Activated CD4-positive, alpha-beta T cell treated with anti-CD3 and anti-CD28 coated beads for 36 hours (primary cell): ENCODE results near the gene TCIRG1. TPM values are rescaled to one million over a fixed set of nuclear protein-coding genes. Genes with fewer than 3 reads are reported as not detected.

Experiments used
- ATAC-seq: fragments of 200-7000 bp; cut with Tn5 transposase; one replicate; pipeline ENCODE4 v1.10.0; 2021; ENCODE audit warnings: mild to moderate bottlenecking, moderate library complexity
- CTCF ChIA-PET: fragments of 350-600 bp; sonication (Branson Sonifier 250); formaldehyde crosslinking; loops from one replicate; lab custom pipeline; 2021; ENCODE audit warnings: antibody characterized with exemption; lab: Charles Lee
- POLR2A ChIA-PET: fragments of 350-600 bp; sonication (Branson Sonifier 250); formaldehyde crosslinking; loops from one replicate; lab custom pipeline; 2021; ENCODE audit warnings: antibody characterized with exemption, inconsistent platforms; lab: Charles Lee
- DNase-seq: peaks from one replicate; pipeline ENCODE4 v3.0.0-alpha.2; 2020
- H3K27ac Mint-ChIP-seq: one replicate; pipeline ENCODE4 v1.8.0; 2021; ENCODE audit warnings: mixed read lengths
- H3K27me3 Mint-ChIP-seq: one replicate; pipeline ENCODE4 v1.8.0; 2021; ENCODE audit warnings: mixed read lengths
- H3K36me3 Mint-ChIP-seq: one replicate; pipeline ENCODE4 v1.8.0; 2021; ENCODE audit warnings: low read depth, mixed read lengths
- H3K4me1 Mint-ChIP-seq: one replicate; pipeline ENCODE4 v1.8.0; 2021; ENCODE audit warnings: mixed read lengths
- H3K4me3 Mint-ChIP-seq: one replicate; pipeline ENCODE4 v1.8.0; 2021; ENCODE audit warnings: mild to moderate bottlenecking, moderate library complexity, mixed read lengths
- H3K9me3 Mint-ChIP-seq: one replicate; pipeline ENCODE4 v1.8.0; 2021; ENCODE audit warnings: low read depth, mixed read lengths
- intact Hi-C, 2 experiments: fragments of 100-400 bp; cut with DNase I in 1 of 2; cut with micrococcal nuclease in 1 of 2; formaldehyde crosslinking; loops; one replicate each; pipeline versions ENCODE4 v1.14.2 to v1.15.1; 2022 to 2024; cut with DNase I, micrococcal nuclease
- total RNA-seq, 2 experiments: library from RNA; stranded (reverse); gene quantifications; one replicate each; pipeline ENCODE4 v1.2.3, GENCODE V29; 2021

Gene TCIRG1
- total RNA-seq, 2 experiments from 2014 or later, result 117 to 151 TPM

GRCh38 chr11:68014157-68014946 is 24.5 kb upstream of the TCIRG1 start:
- peak; percentile 40 for DNase-seq
- Mint-ChIP-seq H3K9me3 (no peaks in the 10 kb centered on the region), H3K4me1 (no peaks in the 10 kb centered on the region), H3K4me3 (no peak overlapping the region), H3K27ac (no peak overlapping the region), H3K27me3 (no peaks in the 10 kb centered on the region), H3K36me3 (no peaks in the 10 kb centered on the region)
- ATAC-seq, result peak; percentile 84
- intact Hi-C loops, result no loop called here
- POLR2A ChIA-PET, result interaction anchor here (0.6 kb wide), 1 partner anchor 13 kb away, joined by 3 read pairs; no protein-coding TSS in a partner anchor
- CTCF ChIA-PET, result no interaction called here

DNA sequence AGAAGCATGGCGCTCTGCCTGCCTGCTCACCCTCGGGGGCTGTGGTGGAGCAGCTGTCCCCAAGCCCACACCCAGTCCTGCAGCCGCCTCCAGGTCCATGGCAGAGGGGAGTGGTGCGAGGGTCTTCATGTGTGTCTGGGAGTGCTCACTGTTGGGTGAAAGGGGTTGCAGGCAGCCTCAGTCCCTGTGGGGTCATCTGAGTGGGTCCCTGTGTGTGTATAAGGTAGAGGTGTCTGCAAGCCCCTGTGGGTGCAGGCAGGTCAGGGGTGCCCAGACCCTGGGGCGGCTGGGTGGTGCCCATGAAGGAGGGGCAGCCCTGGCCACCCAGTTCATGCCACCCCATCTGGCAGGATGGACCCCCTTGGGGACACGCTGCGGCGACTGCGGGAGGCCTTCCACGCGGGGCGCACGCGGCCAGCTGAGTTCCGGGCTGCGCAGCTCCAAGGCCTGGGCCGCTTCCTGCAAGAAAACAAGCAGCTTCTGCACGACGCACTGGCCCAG is 23.8 kb upstream of the TCIRG1 start:
- DNase-seq, result no peak
- Mint-ChIP-seq H3K4me3 (no peak overlapping the region), H3K4me1 (no peaks in the 10 kb centered on the region), H3K9me3 (no peaks in the 10 kb centered on the region), H3K27me3 (no peaks in the 10 kb centered on the region), H3K36me3 (no peaks in the 10 kb centered on the region), H3K27ac (no peak overlapping the region)
- CTCF ChIA-PET, result no interaction called here
- POLR2A ChIA-PET, result no interaction called here
- no peak for ATAC-seq
- intact Hi-C loops, result no loop called here

- no peak for ATAC-seq
- H3K4me3 Mint-ChIP-seq, result no peak overlapping the region
- H3K4me1 Mint-ChIP-seq, result no peaks in the 10 kb centered on the region
- no peaks in the 10 kb centered on the region for H3K9me3 Mint-ChIP-seq
- no peaks in the 10 kb centered on the region for H3K27me3 Mint-ChIP-seq
- H3K36me3 Mint-ChIP-seq, result no peaks in the 10 kb centered on the region
- intact Hi-C loops, result no loop called here
- DNase-seq, result no peak
- H3K27ac Mint-ChIP-seq, result no peak overlapping the region
- CTCF ChIA-PET, result no interaction called here
- POLR2A ChIA-PET, result no interaction called here
These were observed 23.4 kb upstream of the TCIRG1 start for GRCh38 chr11:68015467-68015866.

DNA sequence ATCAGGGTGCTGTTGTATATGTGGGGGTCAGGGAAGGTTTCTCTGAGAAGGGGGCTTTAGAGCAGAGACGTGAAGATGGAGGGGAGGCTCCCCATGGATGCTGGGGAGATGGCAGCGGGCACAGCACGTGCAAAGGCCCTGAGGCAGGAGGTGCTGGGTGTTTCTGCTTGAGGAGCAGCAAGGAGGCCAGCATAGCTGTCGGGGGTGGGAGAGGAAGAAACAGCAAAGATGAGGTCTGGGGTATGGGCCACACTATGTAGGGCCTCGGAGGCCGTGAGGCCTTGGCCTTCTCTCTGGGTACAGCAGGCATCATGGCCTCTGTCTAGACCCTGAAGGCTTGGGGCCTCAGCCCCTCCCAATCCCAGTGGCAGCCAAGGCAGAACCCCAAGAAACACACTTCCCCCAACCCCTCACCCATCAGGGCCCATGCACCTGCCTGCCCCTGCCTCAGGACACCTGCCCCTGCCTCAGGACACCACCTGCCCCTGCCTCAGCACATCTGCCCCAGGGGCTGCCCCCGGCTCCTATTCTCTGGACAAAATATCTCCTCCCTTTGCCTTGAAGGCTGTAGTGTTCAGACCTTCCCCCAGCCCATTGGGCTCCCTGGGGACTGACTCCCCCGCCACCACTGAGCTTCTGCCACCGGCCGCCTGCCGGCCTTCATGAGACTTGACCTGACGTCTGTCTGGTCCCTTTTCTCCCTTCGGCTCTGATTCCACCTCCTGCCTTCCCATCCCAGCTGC is 22.5 kb upstream of the TCIRG1 start:
- no peaks in the 10 kb centered on the region for H3K9me3 Mint-ChIP-seq
- no peak for DNase-seq
- ChIA-PET CTCF (no interaction called here), POLR2A (no interaction called here)
- H3K27me3 Mint-ChIP-seq, result no peaks in the 10 kb centered on the region
- no peak for ATAC-seq
- intact Hi-C loops, result no loop called here
- H3K36me3 Mint-ChIP-seq, result no peaks in the 10 kb centered on the region
- H3K27ac Mint-ChIP-seq, result no peak overlapping the region
- H3K4me1 Mint-ChIP-seq, result no peaks in the 10 kb centered on the region
- no peak overlapping the region for H3K4me3 Mint-ChIP-seq

- H3K27ac Mint-ChIP-seq, result no peak overlapping the region
- H3K27me3 Mint-ChIP-seq, result no peaks in the 10 kb centered on the region
- no peaks in the 10 kb centered on the region for H3K4me1 Mint-ChIP-seq
- POLR2A ChIA-PET, result no interaction called here
- DNase-seq (no peak), ATAC-seq (no peak)
- H3K9me3 Mint-ChIP-seq, result no peaks in the 10 kb centered on the region
- H3K4me3 Mint-ChIP-seq, result no peak overlapping the region
- CTCF ChIA-PET, result no interaction called here
- intact Hi-C loops, result no loop called here
- no peaks in the 10 kb centered on the region for H3K36me3 Mint-ChIP-seq
These were observed 21.7 kb upstream of the TCIRG1 start for GRCh38 chr11:68016904-68017817.

DNA sequence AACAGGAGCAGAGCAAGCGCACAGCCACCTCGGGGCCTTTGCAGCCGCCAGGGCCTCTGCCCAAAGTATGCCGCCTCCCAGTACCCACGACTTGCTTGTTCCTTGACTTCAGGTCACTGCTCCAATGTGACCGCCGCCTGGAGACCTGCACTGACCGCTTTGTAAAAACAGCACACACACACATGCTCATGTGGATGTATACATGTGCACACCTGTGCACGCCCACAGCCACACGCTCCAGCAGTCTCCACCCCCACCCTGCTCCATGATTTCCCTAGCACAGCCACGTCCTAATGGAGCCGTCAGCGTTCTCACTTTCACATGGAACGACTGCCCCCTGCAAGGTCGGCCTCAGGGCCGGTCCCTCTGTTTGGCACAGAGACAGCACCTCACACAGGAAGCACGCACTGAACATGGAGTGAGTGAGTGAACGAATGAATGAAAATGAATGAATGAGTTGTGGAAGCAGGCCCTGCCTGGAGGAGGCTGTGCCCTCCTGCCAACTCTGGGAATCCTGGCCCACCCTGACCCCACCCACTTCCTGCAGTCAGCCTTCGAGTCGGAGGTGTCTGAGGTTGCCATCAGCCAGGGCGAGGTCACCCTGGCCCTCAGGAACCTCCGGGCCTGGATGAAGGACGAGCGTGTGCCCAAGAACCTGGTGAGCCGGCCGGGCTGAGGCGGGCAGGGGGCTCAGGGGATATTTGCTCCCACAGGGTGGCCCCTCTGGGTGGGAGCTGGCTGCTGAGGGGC is 20.7 kb upstream of the TCIRG1 start:
- no peak for ATAC-seq
- ChIA-PET POLR2A (no interaction called here), CTCF (no interaction called here)
- no peak overlapping the region for H3K4me3 Mint-ChIP-seq
- intact Hi-C loops, result no loop called here
- no peaks in the 10 kb centered on the region for H3K4me1 Mint-ChIP-seq
- H3K36me3 Mint-ChIP-seq, result no peaks in the 10 kb centered on the region
- DNase-seq, result no peak
- no peak overlapping the region for H3K27ac Mint-ChIP-seq
- no peaks in the 10 kb centered on the region for H3K27me3 Mint-ChIP-seq
- no peaks in the 10 kb centered on the region for H3K9me3 Mint-ChIP-seq

GRCh38 chr11:68018730-68019190 is 20.1 kb upstream of the TCIRG1 start:
- no peaks in the 10 kb centered on the region for H3K27me3 Mint-ChIP-seq

DNA sequence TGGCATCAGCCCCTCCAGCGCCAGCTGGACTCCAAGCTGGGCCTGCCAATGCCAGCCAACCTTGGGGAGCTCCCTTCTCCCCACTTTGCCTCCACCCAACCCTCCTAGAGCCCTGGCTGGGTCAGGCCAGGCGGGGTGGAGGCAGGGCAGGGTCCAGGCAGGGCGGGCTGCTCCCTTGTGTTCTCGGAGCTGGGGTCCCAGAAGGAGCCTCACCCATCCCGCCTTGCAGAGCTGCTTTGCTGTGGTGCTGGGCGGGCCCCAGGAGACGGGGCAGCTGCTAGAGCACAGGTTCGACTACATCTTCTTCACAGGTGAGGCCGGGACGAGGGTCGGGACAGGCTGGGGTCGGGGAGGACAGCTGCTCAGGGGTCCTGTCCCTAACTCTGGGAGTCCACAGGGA is 19.3 kb upstream of the TCIRG1 start:
- Mint-ChIP-seq H3K27ac (no peak overlapping the region), H3K36me3 (no peaks in the 10 kb centered on the region), H3K27me3 (no peaks in the 10 kb centered on the region), H3K9me3 (no peaks in the 10 kb centered on the region), H3K4me3 (no peak overlapping the region), H3K4me1 (no peaks in the 10 kb centered on the region)
- ChIA-PET POLR2A (no interaction called here), CTCF (no interaction called here)
- DNase-seq (no peak), ATAC-seq (no peak)
- intact Hi-C loops, result no loop called here

More at GRCh38 chr11:68018730-68019190, 20.1 kb upstream of the TCIRG1 start:
- DNase-seq (no peak), ATAC-seq (no peak)
- Mint-ChIP-seq H3K27ac (no peak overlapping the region), H3K4me3 (no peak overlapping the region), H3K4me1 (no peaks in the 10 kb centered on the region), H3K9me3 (no peaks in the 10 kb centered on the region), H3K36me3 (no peaks in the 10 kb centered on the region)
- intact Hi-C loops, result no loop called here
- ChIA-PET CTCF (no interaction called here), POLR2A (no interaction called here)

GRCh38 chr11:68020575-68020974 is 18.2 kb upstream of the TCIRG1 start:
- ATAC-seq, result no peak
- no peaks in the 10 kb centered on the region for H3K4me1 Mint-ChIP-seq
- no peaks in the 10 kb centered on the region for H3K9me3 Mint-ChIP-seq
- no peak for DNase-seq
- H3K4me3 Mint-ChIP-seq, result no peak overlapping the region
- H3K27me3 Mint-ChIP-seq, result no peaks in the 10 kb centered on the region
- H3K36me3 Mint-ChIP-seq, result peaks cover 6% of the 10 kb centered on the region
- ChIA-PET CTCF (no interaction called here), POLR2A (no interaction called here)
- H3K27ac Mint-ChIP-seq, result no peak overlapping the region
- intact Hi-C loops, result no loop called here

GRCh38 chr11:68021167-68021787 is 17.5 kb upstream of the TCIRG1 start:
- DNase-seq (no peak), ATAC-seq (no peak)
- Mint-ChIP-seq H3K4me3 (no peak overlapping the region), H3K9me3 (no peaks in the 10 kb centered on the region), H3K27me3 (no peaks in the 10 kb centered on the region), H3K36me3 (peaks cover 7% of the 10 kb centered on the region), H3K27ac (no peak overlapping the region), H3K4me1 (no peaks in the 10 kb centered on the region)
- CTCF ChIA-PET, result no interaction called here
- POLR2A ChIA-PET, result no interaction called here
- intact Hi-C loops, result no loop called here
